ENCODE data around the gene GIMAP2.

DNA sequence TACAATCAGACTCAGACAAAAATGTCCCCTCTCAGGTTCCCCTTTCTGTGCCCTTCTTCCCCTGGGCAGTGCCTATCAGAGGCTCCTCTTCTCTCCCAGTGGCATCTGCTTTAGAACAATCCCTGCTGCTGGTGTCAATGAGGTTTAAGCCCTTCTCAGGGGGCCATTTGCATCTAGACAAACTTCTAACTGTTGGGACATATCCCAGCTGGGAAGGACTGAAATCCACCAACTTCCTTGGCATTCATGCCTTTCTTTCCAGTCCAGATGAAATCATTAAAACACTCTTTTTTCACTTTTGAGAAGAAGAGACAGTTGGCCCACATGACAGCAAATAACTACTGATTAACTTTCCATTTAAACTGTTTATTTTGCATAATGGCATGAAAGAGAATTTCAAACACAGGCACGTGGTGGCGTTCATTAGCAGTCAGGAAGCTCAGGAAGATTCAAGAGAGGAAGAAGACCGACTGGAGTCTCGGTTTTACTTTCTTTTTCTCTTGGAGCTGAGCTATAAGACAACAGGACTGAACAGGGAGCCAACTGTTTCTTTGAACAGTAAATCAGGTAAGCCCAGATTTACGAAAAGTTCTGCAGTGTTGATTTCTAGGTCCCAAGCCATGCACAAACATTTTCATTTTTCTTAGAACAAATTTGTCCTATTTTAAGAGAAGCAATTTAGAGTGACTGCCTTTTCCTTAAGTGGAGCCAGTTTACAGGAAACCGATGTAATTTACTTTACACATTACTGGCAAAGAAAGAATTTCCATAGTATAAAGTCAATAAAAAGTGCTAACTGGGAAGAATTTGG lies at the start of gene GIMAP2:
- TF ChIP-seq EZH2 (IDR thresholded peaks at IDR 0.05; ENCODE audit: low read length, missing control alignments): no peak
- no peak for TF ChIP-seq CTCF (conservative IDR thresholded peaks at IDR 0.05 in 1 of 2, IDR thresholded peaks at IDR 0.05 in 1 of 2; ENCODE audit: low read depth in 1 of 2, low read length in 2 of 2)

Measured in fibroblast of lung (primary cell).